22Rv1 (cell line): ENCODE measurements around the gene DUSP1.
A peak's percentile ranks its signal among the peaks of the same experiment; 100 is the strongest.

Experiments
- H3K27ac ChIP-seq: fragments of 450-650 bp; 2 replicates; pipeline ENCODE4 v1.5.1; 2017
- ZFX ChIP-seq: fragments of 450-650 bp; IDR thresholded peaks from 2 replicates; pipeline ENCODE4 v1.6.1; 2017; ENCODE audit warnings: antibody characterized with exemption, borderline replicate concordance
- TF ChIP-seq, protein P1 (sequence below): fragments of 450-650 bp; IDR thresholded peaks from 2 replicates; pipeline ENCODE4 v1.5.1; 2017; ENCODE audit warnings: mild to moderate bottlenecking

The DUSP1 gene

GRCh38 chr5:172773481-172774469, 2.8 kb upstream of the DUSP1 start:
- peak overlapping the region; percentile 92 for H3K27ac ChIP-seq
- TF ChIP-seq, protein P1, sequence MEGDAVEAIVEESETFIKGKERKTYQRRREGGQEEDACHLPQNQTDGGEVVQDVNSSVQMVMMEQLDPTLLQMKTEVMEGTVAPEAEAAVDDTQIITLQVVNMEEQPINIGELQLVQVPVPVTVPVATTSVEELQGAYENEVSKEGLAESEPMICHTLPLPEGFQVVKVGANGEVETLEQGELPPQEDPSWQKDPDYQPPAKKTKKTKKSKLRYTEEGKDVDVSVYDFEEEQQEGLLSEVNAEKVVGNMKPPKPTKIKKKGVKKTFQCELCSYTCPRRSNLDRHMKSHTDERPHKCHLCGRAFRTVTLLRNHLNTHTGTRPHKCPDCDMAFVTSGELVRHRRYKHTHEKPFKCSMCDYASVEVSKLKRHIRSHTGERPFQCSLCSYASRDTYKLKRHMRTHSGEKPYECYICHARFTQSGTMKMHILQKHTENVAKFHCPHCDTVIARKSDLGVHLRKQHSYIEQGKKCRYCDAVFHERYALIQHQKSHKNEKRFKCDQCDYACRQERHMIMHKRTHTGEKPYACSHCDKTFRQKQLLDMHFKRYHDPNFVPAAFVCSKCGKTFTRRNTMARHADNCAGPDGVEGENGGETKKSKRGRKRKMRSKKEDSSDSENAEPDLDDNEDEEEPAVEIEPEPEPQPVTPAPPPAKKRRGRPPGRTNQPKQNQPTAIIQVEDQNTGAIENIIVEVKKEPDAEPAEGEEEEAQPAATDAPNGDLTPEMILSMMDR = no peak
- TF ChIP-seq ZFX = no peak

GRCh38 chr5:172772112-172772906, 1.3 kb upstream of the DUSP1 start:
- TF ChIP-seq, protein P1 = peak; percentile 93
- no peak for TF ChIP-seq ZFX
- H3K27ac ChIP-seq = peak overlapping the region; percentile 92

GRCh38 chr5:172771439-172772111, 580 bp upstream of the DUSP1 start:
- TF ChIP-seq, protein P1 = no peak
- no peak for TF ChIP-seq ZFX
- peak overlapping the region; percentile 92 for H3K27ac ChIP-seq

DNA sequence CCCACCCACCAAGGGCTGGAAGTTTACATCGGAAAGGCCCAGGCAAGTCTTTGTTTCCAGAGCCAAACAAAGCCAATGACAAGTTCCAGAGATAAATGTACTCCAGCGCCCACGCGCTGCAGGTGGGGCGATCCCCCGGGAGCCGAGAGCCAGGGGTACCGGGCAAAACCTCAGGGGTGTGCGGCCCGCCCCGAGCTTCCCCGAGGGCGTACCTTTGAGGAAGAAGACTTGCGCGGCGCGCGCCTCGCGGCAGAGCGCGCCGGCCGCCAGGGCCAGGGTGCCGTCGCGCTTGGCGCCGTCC, 671 bp downstream of the DUSP1 start:
- TF ChIP-seq ZFX = no peak
- TF ChIP-seq, protein P1 = no peak
- H3K27ac ChIP-seq = peak overlapping the region; percentile 92

DNA sequence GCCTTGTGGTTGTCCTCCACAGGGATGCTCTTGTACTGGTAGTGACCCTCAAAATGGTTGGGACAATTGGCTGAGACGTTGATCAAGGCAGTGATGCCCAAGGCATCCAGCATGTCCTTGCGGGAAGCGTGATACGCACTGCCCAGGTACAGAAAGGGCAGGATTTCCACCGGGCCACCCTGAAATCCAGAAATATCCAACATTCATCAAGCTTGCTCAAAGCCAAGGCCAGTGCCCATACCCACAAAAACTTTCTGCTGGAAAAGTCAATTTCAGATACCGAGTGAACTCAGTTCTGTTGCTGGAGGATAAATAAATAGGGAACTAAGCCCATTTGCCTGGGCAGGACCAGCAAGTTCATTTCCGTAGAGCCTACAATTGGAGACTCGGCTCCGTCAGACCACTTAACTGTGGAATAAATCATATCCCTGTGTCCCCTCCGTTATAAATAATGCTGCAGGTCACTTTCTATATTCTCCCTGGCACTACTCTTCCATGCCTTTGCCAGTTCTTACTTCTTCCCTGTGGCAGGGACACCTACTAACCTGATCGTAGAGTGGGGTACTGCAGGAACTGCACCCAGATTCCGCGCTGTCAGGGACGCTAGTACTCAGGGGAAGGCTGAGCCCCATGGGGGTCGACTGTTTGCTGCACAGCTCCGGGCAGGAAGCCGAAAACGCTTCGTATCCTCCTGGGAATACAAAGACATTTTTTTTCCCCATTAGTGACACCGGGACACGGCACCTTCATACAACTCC, 1.2 kb downstream of the DUSP1 start:
- peak overlapping the region; percentile 92 for H3K27ac ChIP-seq
- TF ChIP-seq, protein P1 = no peak
- TF ChIP-seq ZFX = no peak

DNA sequence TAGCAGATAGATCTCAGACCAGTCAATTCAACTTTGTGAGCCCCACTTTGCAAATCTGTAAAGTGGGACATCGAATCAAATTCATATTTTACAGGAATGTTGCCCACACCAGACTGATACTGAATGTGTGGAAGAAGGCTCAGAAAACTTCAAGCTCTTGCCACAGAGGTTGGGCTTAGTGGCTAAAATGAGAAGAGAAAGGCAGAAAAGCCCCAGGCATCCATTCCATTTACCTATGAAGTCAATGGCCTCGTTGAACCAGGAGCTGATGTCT, 1.7 kb downstream of the DUSP1 start:
- TF ChIP-seq, protein P1 = no peak
- TF ChIP-seq ZFX = no peak
- H3K27ac ChIP-seq = peak overlapping the region; percentile 92
